GM18909 (cell line): ENCODE data around the gene DCN.

ENCODE experiments used
- ATAC-seq: cut with Tn5 transposase; IDR thresholded peaks from one replicate; pipeline ENCODE4 v1.9.1; 2021; ENCODE audit warnings: mild to moderate bottlenecking; ENCODE audit not compliant: unreplicated experiment, poor library complexity

Gene DCN

DNA sequence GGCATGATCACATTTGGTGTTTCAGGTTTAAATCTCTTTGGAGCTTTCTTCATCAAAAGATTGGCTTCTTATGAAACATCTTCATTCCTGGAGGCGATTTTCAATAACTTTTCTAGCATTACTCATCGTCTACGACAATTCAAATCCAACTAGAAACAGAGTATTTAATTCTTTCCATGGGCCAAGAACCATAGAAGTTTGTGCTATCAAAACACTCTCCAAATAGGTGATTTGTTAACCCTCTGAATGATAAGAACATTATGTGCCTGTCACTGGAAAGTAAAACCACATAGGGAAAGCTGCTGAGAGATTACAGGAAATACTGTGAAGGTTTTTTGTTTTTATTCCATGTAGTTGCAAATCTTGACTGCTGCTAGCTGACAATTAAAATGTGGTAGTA lies 6.9 kb upstream of the DCN start:
- ATAC-seq: no peak

DNA sequence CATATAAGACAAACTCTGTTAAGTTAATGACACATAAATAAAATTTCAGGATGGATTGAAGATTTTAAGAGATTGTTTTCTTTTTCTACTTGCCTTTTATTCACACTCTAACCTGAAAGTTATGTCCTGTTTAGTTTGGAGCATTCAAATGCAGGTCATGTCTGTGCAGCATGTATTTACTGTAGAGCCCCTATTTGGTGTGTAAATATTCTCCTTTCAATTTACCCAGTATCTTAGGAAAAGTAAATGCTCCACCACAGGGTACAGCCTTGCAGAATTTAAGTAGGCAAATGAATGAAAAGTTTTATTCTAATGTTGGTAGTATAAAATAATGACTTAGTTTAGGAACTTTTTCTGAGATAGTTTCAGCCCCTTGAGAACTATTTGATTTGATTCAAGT lies 6.2 kb upstream of the DCN start:
- no peak for ATAC-seq

DNA sequence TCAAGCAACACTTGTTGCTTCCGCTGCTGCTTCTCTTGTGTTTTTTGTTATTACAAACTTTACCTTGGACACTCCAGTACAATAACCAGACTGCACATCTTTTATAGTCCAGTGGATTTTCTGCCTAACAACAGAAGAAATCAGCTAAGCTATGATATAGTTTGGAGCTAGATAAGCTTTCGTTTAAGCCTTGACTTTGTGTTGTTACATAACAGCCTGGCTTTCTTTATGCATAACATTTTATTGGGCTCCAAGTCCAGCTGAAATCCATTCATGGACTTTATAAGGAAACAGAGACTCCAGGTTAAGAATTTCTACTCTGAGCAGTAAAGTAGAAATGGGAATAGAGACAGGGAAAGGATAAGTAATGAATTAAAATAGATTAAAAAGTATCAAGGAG lies 3.5 kb upstream of the DCN start:
- ATAC-seq: no peak

DNA sequence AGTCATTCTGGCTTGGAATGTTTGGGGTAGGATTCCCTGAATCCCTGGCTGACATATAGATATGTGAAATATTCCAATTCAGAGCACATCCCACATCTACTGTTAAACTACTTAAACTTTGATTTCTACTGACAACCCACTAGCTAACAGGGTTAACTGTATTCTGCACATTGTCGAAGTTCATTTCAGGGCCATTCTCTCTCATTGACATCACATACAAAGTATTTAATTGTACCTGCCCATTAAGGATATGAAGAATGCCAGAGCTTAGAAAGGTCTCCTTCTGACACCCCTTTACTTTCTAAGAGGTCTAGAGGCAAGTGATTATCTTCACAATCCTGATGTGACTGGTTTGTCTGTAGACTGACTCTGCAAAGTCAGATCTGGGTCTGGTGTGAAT lies 2.8 kb upstream of the DCN start:
- no peak for ATAC-seq

DNA sequence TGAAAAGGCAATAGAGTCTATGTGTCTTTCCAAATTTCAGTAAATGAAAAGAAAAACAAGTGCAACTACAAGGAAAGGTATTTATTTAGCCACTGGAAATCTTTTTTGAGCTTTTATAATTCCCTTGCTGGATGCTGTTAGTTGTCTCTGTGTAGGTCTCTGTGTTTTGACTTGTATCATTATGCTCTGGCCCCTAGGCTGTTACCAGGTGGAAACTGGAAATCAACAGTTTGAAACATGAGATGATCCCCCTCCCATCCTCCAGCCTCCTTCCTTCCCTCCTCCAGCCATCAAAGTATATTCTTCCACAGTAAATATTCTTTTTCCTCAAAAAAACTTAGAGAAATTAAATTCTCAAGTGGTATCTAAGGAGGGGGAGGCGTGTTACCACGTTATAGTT lies 934 bp upstream of the DCN start:
- ATAC-seq: no peak

DNA sequence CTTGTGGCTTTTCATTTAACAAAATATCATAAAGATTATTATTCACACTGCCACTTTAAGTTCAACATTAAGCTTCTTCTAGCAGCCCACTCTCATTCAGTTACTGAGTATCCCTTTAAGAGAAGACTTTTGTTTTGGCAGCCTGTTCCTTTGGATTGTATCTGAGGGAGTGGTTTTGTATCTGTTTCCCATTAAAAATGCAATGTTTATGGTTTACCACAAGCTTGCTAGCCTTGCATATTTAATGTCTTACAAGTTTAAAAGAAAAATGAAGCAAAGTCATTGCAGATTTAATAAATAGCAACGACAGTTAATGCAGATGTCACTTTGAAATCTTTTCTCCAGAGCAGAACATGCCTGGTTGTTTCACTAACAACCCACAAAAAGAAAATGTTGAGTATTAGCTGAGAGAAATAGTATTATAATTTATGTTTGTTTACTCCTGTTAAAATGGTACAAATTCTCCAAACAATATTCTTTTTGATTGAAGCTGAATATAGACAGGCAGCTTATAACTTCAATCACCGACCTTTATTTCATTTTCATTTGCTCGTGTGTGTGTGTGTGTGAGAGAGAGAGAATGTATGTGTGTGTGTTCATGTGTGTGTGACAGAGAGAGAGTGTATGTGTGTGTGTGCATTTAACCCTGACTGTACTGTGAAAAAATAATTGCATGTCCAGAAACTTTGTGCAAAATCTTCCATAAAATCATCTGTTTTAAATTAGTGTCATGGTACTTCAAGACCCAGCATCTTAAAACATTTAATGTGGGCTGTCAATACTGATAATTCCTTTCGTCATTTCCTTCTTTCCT lies 1.8 kb downstream of the DCN start:
- no peak for ATAC-seq

DNA sequence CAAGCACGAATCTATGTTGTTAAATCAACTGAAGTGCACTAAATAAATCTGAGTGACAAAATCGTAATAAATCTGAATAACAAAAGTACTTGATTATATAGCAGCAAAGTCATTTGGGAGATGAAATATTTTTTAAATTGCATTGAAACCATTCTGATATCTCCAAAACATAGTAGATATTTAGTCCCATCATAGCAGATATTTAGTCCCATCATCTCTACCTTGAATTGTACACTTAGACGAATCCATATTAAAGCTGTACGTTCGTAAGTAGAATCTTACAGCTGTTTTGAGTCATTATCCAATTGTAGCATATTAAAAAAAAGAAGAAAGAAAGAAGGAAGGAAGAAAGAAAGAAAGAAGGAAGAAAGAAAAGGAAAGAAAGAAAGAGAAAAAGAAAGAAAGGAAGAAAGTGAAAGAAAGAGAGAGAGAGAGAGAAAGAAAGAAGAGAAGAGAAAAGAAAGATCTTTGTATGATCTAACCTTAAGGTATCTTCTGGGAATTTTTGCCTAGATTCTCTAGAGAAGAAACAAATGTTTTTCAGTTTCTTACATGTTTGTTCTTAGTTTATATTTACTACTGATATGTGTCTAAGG lies 2.6 kb downstream of the DCN start:
- no peak for ATAC-seq

- ATAC-seq: no peak
Measured at GRCh38 chr12:91179315-91179714, 3.3 kb downstream of the DCN start.

DNA sequence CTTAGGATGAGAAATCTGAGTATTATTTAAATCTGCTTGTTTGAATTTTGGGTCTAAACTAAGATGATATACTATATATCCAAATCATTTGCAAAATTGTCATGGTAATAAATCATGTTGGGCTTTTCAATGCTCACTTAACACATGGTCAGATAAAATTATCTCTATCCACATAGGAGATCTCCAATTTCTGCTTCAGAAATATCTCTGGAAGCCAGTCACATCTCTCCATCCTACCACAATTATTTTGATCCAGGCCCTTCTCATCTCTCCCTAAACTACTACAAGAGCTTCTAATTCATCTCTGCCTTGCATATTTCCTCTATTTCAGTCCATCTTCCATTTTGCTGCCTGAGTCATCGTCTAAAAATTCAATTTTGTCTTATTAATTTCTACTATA lies 3.8 kb downstream of the DCN start:
- no peak for ATAC-seq

DNA sequence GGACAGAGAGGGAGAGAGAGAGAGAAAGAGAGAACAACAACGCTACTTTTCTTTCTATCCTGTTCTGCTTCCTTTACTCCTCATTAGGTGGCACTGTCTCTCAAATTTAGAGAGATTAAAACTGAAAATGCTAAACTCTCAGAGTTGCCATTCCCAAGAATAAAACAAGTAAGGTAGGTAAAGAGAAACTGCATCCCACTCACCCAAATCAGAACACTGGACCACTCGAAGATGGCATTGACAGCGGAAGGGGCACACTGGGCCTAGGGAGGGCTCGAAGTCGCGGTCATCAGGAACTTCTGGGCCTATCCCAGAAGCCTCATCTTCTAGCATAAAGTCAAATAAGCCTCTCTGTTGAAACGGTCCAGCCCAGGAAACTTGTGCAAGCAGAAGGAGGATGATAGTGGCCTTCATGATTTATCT lies 4.5 kb downstream of the DCN start:
- no peak for ATAC-seq

GRCh38 chr12:91177381-91177780 lies 5.2 kb downstream of the DCN start:
- no peak for ATAC-seq

DNA sequence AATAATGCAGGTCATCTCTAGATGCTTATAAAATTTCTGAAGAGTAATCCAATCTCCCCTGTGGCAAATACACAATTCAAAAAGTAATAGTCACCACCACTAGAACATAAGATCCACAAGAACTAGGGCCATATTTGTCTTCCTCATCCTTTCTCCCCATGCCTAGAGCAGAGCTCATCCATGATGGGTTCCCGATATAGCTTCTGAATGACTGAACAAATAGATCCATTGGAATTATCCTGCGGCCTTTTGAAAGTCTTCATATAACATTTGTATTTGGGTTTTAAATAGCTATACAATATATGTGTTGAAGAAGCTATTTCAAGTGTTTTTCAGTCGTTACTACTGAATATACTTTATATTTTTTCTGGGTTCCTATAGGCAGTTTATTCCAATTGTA lies 5.7 kb downstream of the DCN start:
- ATAC-seq: no peak

- no peak for ATAC-seq
Measured at GRCh38 chr12:91176358-91176757, 6.3 kb downstream of the DCN start.

- ATAC-seq: no peak
Measured at GRCh38 chr12:91173124-91173523, 9.5 kb downstream of the DCN start.

GRCh38 chr12:91172096-91172495 lies 10.5 kb downstream of the DCN start:
- no peak for ATAC-seq

GRCh38 chr12:91171476-91171875 lies 11.1 kb downstream of the DCN start:
- no peak for ATAC-seq

GRCh38 chr12:91163116-91163515 lies 19.5 kb downstream of the DCN start:
- no peak for ATAC-seq

DNA sequence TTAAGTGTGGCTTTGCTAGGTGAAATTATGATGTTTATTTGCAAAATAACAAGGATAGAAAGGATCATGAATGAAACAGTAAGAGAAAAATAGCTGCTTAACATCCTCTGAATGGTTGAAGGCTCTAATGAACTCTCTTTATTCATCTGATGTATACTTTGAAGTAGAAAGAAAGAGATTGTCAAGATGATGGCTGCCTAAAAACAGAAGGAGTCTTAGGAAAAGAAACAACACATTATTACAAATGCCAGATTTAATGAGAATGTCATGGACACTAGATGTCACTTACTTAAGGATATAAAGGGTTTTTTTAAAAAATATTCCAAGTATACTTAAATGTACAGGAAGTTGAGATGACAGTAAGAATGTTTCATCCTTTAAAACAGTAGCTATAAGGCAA lies 21.6 kb downstream of the DCN start:
- no peak for ATAC-seq

GRCh38 chr12:91155990-91156389 lies 26.6 kb downstream of the DCN start:
- ATAC-seq: no peak

DNA sequence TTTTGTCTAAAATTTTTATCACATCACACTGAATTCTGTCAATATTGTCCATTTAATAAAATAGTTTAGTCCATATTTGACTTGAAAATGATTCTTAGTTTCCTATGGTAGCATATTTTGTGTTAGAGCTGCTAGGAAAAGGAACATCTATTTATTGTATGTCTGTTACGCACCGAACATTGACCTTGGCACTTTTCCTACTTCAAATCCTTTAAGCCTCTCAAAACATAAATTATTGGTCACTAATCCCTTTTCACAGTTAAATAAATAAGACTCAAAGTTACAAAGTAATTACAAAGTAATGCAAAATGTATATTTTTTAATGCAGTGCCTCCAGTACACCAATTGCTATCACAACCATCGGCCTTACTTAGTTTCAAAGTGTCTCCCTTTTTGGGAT lies 28.5 kb downstream of the DCN start:
- ATAC-seq: no peak

DNA sequence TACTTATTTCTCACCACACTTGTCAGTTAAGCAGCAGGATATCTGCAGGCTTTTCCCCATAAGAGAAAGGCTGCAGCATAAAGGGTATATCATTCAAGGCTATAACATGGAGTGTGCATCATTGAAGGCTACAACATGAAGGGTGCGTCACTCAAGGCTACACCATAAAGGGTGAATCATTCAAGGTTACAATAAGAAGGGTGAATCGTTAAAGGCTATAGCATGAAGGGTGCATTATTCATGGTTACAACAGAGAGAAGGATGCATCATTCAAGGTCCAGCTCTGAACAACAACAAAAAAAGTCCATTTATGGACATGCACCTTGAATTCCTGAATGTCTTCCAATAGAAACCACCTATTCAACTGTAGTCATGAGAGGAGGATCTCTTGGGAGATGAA lies 38.6 kb downstream of the DCN start:
- no peak for ATAC-seq

- ATAC-seq: no peak
Measured at GRCh38 chr12:91143206-91143605, 39.4 kb downstream of the DCN start.
